SKM-1 (cell line): ENCODE results near the gene KATNB1.
A peak's percentile ranks its signal among the peaks of the same experiment; 100 is the strongest.
"Not testable (repeated sequence)": the region's sequence is repeated elsewhere in the genome, so short reads cannot be mapped to it uniquely, and the experiment has no call there.

Experiments used
- DNase-seq: peaks from one replicate; lab custom pipeline; 2025; ENCODE audit not compliant: unreplicated experiment; lab: John Stamatoyannopoulos, UW

The KATNB1 gene

GRCh38 chr16:57724531-57724930 is 11.0 kb upstream of the KATNB1 start:
- no peak for DNase-seq

GRCh38 chr16:57725151-57725550 is 10.4 kb upstream of the KATNB1 start:
- no peak for DNase-seq

GRCh38 chr16:57725554-57725953 is 10.0 kb upstream of the KATNB1 start:
- no peak for DNase-seq

GRCh38 chr16:57725976-57726375 is 9.6 kb upstream of the KATNB1 start:
- DNase-seq = no peak

GRCh38 chr16:57726433-57726947 is 9.1 kb upstream of the KATNB1 start:
- DNase-seq = no peak

GRCh38 chr16:57727610-57728009 is 8.0 kb upstream of the KATNB1 start:
- no peak for DNase-seq

- DNase-seq = no peak
Observed at GRCh38 chr16:57728336-57729181, 7.0 kb upstream of the KATNB1 start.

- no peak for DNase-seq
Observed at GRCh38 chr16:57729182-57729484, 6.4 kb upstream of the KATNB1 start.

- DNase-seq = not testable (repeated sequence)
Observed at GRCh38 chr16:57729852-57730251, 5.7 kb upstream of the KATNB1 start.

GRCh38 chr16:57730771-57731730 is 4.5 kb upstream of the KATNB1 start:
- DNase-seq = no peak

GRCh38 chr16:57732037-57732436 is 3.5 kb upstream of the KATNB1 start:
- no peak for DNase-seq

- DNase-seq = no peak
Observed at GRCh38 chr16:57732714-57733113, 2.9 kb upstream of the KATNB1 start.

GRCh38 chr16:57734308-57734924 is 1.2 kb upstream of the KATNB1 start:
- no peak for DNase-seq

- peak; percentile 99 for DNase-seq
Observed at GRCh38 chr16:57734925-57735754, 430 bp upstream of the KATNB1 start.

- DNase-seq = no peak
Observed at GRCh38 chr16:57736419-57737351, 1.1 kb downstream of the KATNB1 start.

- DNase-seq = no peak
Observed at GRCh38 chr16:57738844-57739243, 3.3 kb downstream of the KATNB1 start.

- DNase-seq = no peak
Observed at GRCh38 chr16:57739756-57740422, 4.3 kb downstream of the KATNB1 start.

GRCh38 chr16:57740423-57741071 is 5.0 kb downstream of the KATNB1 start:
- no peak for DNase-seq
